Fibroblast of lung (primary cell): Measurements from ENCODE around the gene ZSWIM7. TPM values are rescaled to one million over a fixed set of nuclear protein-coding genes. Genes with fewer than 3 reads are reported as not detected.
A peak's percentile ranks its signal among the peaks of the same experiment; 100 is the strongest.

ENCODE experiments used
- DNase-seq, 2 donors: peaks; one replicate each; pipeline versions ENCODE4 v3.0.0 to v3.0.0-alpha.2; 2010; ENCODE audit warnings: low read depth in 2 of 2
- H2AFZ ChIP-seq: 2 replicates; pipeline ENCODE4 v1.5.1; 2012; ENCODE audit warnings: low read length, control low read depth, inconsistent platforms
- H3K27ac ChIP-seq: 2 replicates; pipeline ENCODE4 v1.5.1; 2011; ENCODE audit warnings: low read length, control low read depth; ENCODE audit not compliant: insufficient read depth
- H3K27me3 ChIP-seq: 2 replicates; pipeline ENCODE4 v1.5.1; 2011; ENCODE audit warnings: mild to moderate bottlenecking, low read length; ENCODE audit not compliant: control insufficient read depth, insufficient read depth
- H3K36me3 ChIP-seq: 2 replicates; pipeline ENCODE4 v1.5.1; 2011; ENCODE audit warnings: low read length; ENCODE audit not compliant: control insufficient read depth, insufficient read depth
- H3K4me1 ChIP-seq: 2 replicates; pipeline ENCODE4 v1.5.1; 2011; ENCODE audit warnings: low read length; ENCODE audit not compliant: control insufficient read depth, insufficient read depth; ENCODE audit errors: extremely low read depth
- H3K4me2 ChIP-seq: 2 replicates; pipeline ENCODE4 v1.5.1; 2011; ENCODE audit warnings: low read length, control low read depth; ENCODE audit not compliant: insufficient read depth; ENCODE audit errors: extremely low read depth
- H3K4me3 ChIP-seq, 4 experiments: fragments of 200-600 bp in 1 of 4; sonication (generic) in 1 of 4; replicated peaks in 1 of 4; 2 replicates each; pipeline ENCODE4 v1.5.1; 2011 to 2016; ENCODE audit warnings: low read length in 4 of 4, low read depth in 3 of 4, mild to moderate bottlenecking in 3 of 4, control low read depth in 2 of 4, inconsistent platforms in 1 of 4, mixed read lengths in 1 of 4; ENCODE audit not compliant: insufficient read depth in 1 of 4; ENCODE audit errors: control extremely low read depth in 1 of 4
- H3K79me2 ChIP-seq: 2 replicates; pipeline ENCODE4 v1.5.1; 2012; ENCODE audit warnings: mild to moderate bottlenecking, low read length, inconsistent platforms; ENCODE audit not compliant: control insufficient read depth, insufficient read depth
- H3K9ac ChIP-seq: 2 replicates; pipeline ENCODE4 v1.5.1; 2011; ENCODE audit warnings: mild to moderate bottlenecking, low read length, control low read depth; ENCODE audit not compliant: insufficient read depth
- H3K9me3 ChIP-seq: 2 replicates; pipeline ENCODE4 v1.5.1; 2012; ENCODE audit warnings: low read depth, low read length; ENCODE audit not compliant: control insufficient read depth, insufficient read depth
- H4K20me1 ChIP-seq: 2 replicates; pipeline ENCODE4 v1.5.1; 2011; ENCODE audit warnings: low read length; ENCODE audit not compliant: control insufficient read depth, insufficient read depth; ENCODE audit errors: extremely low read depth
- EZH2 ChIP-seq: IDR thresholded peaks from 2 replicates; pipeline ENCODE4 v1.5.1; 2012; ENCODE audit warnings: low read length, control low read depth, mild to moderate bottlenecking; ENCODE audit errors: missing control alignments
- polyA plus RNA-seq, 2 donors: library from polyadenylated mRNA; depleted of rRNA in 1 of 2; stranded (reverse) in 1 of 2; unstranded in 1 of 2; fragments of >200 nt; gene quantifications; 2 replicates each; pipeline ENCODE4 v1.2.1, GENCODE V29; 2011 to 2012; ENCODE audit warnings: missing spikeins in 1 of 2
- total RNA-seq: library from RNA; depleted of rRNA; stranded (reverse); fragments of >200 nt; gene quantifications from 2 replicates; pipeline ENCODE4 v1.2.1, GENCODE V29; 2014
- TF ChIP-seq, protein P1 (sequence below), 2 donors: IDR thresholded peaks in 1 of 2; conservative IDR thresholded peaks in 1 of 2; 1 replicate in 1 of 2; 2 replicates in 1 of 2; pipeline ENCODE4 v1.5.1; 2011 to 2012; ENCODE audit warnings: low read length in 2 of 2, control low read depth in 1 of 2, inconsistent platforms in 1 of 2, low read depth in 1 of 2, mild to moderate bottlenecking in 1 of 2

ZSWIM7 gene
- total and polyA plus RNA-seq, 2 donors (not counting 1 experiment from before 2014, with no cell fraction given): 17.6 to 28.9 TPM

GRCh38 chr17:15965528-15965927, 34.0 kb downstream of the ZSWIM7 start:
- Histone ChIP-seq H3K9me3 (no peaks in the 10 kb centered on the region), H3K79me2 (no peaks in the 10 kb centered on the region), H3K4me2 (no peak overlapping the region), H3K36me3 (no peaks in the 10 kb centered on the region), H3K27me3 (no peaks in the 10 kb centered on the region), H3K9ac (no peak overlapping the region), H3K4me3 (no peak overlapping the region), H4K20me1 (no peaks in the 10 kb centered on the region), H3K27ac (no peak overlapping the region), H2AFZ (no peak overlapping the region), H3K4me1 (peaks cover 5% of the 10 kb centered on the region)
- no peak for TF ChIP-seq EZH2
- TF ChIP-seq, protein P1, sequence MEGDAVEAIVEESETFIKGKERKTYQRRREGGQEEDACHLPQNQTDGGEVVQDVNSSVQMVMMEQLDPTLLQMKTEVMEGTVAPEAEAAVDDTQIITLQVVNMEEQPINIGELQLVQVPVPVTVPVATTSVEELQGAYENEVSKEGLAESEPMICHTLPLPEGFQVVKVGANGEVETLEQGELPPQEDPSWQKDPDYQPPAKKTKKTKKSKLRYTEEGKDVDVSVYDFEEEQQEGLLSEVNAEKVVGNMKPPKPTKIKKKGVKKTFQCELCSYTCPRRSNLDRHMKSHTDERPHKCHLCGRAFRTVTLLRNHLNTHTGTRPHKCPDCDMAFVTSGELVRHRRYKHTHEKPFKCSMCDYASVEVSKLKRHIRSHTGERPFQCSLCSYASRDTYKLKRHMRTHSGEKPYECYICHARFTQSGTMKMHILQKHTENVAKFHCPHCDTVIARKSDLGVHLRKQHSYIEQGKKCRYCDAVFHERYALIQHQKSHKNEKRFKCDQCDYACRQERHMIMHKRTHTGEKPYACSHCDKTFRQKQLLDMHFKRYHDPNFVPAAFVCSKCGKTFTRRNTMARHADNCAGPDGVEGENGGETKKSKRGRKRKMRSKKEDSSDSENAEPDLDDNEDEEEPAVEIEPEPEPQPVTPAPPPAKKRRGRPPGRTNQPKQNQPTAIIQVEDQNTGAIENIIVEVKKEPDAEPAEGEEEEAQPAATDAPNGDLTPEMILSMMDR (conservative IDR thresholded peaks at IDR 0.05 in 1 of 2, IDR thresholded peaks at IDR 0.05 in 1 of 2; ENCODE audit: low read depth in 1 of 2, low read length in 2 of 2): no peak
- DNase-seq: no peak

GRCh38 chr17:15963670-15964110, 35.8 kb downstream of the ZSWIM7 start:
- no peak for TF ChIP-seq EZH2
- TF ChIP-seq, protein P1 (conservative IDR thresholded peaks at IDR 0.05 in 1 of 2, IDR thresholded peaks at IDR 0.05 in 1 of 2; ENCODE audit: low read depth in 1 of 2, low read length in 2 of 2): no peak
- H3K9me3 ChIP-seq: no peaks in the 10 kb centered on the region
- H3K4me3 ChIP-seq: no peak overlapping the region
- H3K9ac ChIP-seq: no peak overlapping the region
- no peaks in the 10 kb centered on the region for H3K27me3 ChIP-seq
- peaks cover 11% of the 10 kb centered on the region for H3K4me1 ChIP-seq
- H3K79me2 ChIP-seq: no peaks in the 10 kb centered on the region
- peak; percentile 60 to 91 for DNase-seq
- H4K20me1 ChIP-seq: no peaks in the 10 kb centered on the region
- H3K36me3 ChIP-seq: no peaks in the 10 kb centered on the region
- H3K4me2 ChIP-seq: no peak overlapping the region
- no peak overlapping the region for H2AFZ ChIP-seq
- no peak overlapping the region for H3K27ac ChIP-seq

DNA sequence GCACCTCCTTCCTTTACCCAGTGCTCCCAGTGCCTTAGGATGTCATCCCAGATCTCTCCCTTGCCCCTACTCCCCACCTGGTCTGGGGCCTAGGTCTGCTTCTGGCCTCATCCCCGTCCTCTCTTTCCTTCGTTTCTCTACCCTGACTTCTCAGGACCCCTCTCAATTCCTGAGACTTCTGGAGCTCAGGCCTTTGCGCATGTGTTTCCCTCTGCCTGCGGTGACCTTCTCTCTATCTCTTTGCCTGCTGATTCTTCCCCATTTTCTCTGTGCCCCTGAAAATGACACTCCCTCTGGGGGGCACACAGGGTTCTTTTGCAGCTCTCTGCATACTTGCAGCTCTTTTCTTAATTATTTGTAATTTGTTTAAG, 41.0 kb downstream of the ZSWIM7 start:
- Histone ChIP-seq H2AFZ (no peak overlapping the region), H3K27me3 (no peaks in the 10 kb centered on the region), H4K20me1 (no peaks in the 10 kb centered on the region), H3K4me3 (no peak overlapping the region), H3K36me3 (no peaks in the 10 kb centered on the region), H3K4me1 (peaks cover 9% of the 10 kb centered on the region), H3K79me2 (no peaks in the 10 kb centered on the region), H3K4me2 (peak overlapping the region; percentile 62), H3K9me3 (no peaks in the 10 kb centered on the region), H3K9ac (no peak overlapping the region), H3K27ac (peak overlapping the region; percentile 75)
- TF ChIP-seq EZH2: no peak
- TF ChIP-seq, protein P1 (conservative IDR thresholded peaks at IDR 0.05 in 1 of 2, IDR thresholded peaks at IDR 0.05 in 1 of 2; ENCODE audit: low read depth in 1 of 2, low read length in 2 of 2): no peak
- no peak for DNase-seq
